WTC11 (cell line): ENCODE measurements around the gene RABGGTA. TPM values are rescaled to one million over a fixed set of nuclear protein-coding genes. Genes with fewer than 3 reads are reported as not detected.

Source experiments
- ATAC-seq: fragments of 200-7000 bp; cut with Tn5 transposase; 2 replicates; pipeline ENCODE4 v1.10.0; 2021; ENCODE audit warnings: mild to moderate bottlenecking, moderate library complexity
- CTCF ChIA-PET: fragments of 300-600 bp; sonication (Branson Sonifier 250); formaldehyde crosslinking; loops from one replicate; lab custom pipeline; 2021; ENCODE audit warnings: antibody characterized with exemption; lab: Charles Lee
- POLR2A ChIA-PET: fragments of 350-600 bp; sonication (Branson Sonifier 250); formaldehyde crosslinking; loops from one replicate; lab custom pipeline; 2021; ENCODE audit warnings: antibody characterized with exemption; lab: Charles Lee
- DNase-seq: peaks from one replicate; pipeline ENCODE4 v3.0.0; 2021; ENCODE audit warnings: low spot score
- H3K27ac Mint-ChIP-seq: 2 replicates; pipeline ENCODE4 v1.8.0; 2021; ENCODE audit warnings: mixed read lengths
- H3K27me3 Mint-ChIP-seq: 2 replicates; pipeline ENCODE4 v1.8.0; 2021; ENCODE audit warnings: low read depth, mild to moderate bottlenecking, moderate library complexity, mixed read lengths
- H3K36me3 Mint-ChIP-seq: 2 replicates; pipeline ENCODE4 v1.8.0; 2021; ENCODE audit warnings: mixed read lengths
- H3K4me1 Mint-ChIP-seq: 2 replicates; pipeline ENCODE4 v1.8.0; 2022; ENCODE audit warnings: mixed read lengths
- H3K4me3 Mint-ChIP-seq: 2 replicates; pipeline ENCODE4 v1.8.0; 2021; ENCODE audit warnings: mild to moderate bottlenecking, moderate library complexity, mixed read lengths
- H3K9me3 Mint-ChIP-seq: 2 replicates; pipeline ENCODE4 v1.8.0; 2021; ENCODE audit warnings: mixed read lengths
- ARID4B ChIP-seq: sonication (generic); formaldehyde crosslinking; IDR thresholded peaks from 2 replicates; pipeline ENCODE4 v1.8.0; 2023; ENCODE audit warnings: missing genetic modification reagents, mild to moderate bottlenecking, borderline replicate concordance
- ATF1 ChIP-seq: sonication (generic); formaldehyde crosslinking; IDR thresholded peaks from 2 replicates; pipeline ENCODE4 v1.8.1; 2023; ENCODE audit warnings: mild to moderate bottlenecking, moderate library complexity, missing genetic modification reagents
- ATF3 ChIP-seq: sonication (generic); formaldehyde crosslinking; conservative IDR thresholded peaks from 2 replicates; pipeline ENCODE4 v1.8.1; 2022; ENCODE audit warnings: mild to moderate bottlenecking, missing genetic modification reagents
- CREB1 ChIP-seq: sonication (generic); formaldehyde crosslinking; IDR thresholded peaks from 2 replicates; pipeline ENCODE4 v1.8.0; 2023; ENCODE audit warnings: mild to moderate bottlenecking, missing genetic modification reagents
- CREM ChIP-seq: sonication (generic); formaldehyde crosslinking; IDR thresholded peaks from 2 replicates; pipeline ENCODE4 v1.8.1; 2022; ENCODE audit warnings: mild to moderate bottlenecking, missing genetic modification reagents, moderate library complexity
- E2F5 ChIP-seq: sonication (generic); formaldehyde crosslinking; IDR thresholded peaks from 2 replicates; pipeline ENCODE4 v1.8.1; 2022; ENCODE audit warnings: mild to moderate bottlenecking, moderate library complexity, missing genetic modification reagents
- ETV6 ChIP-seq: sonication (generic); formaldehyde crosslinking; IDR thresholded peaks from 2 replicates; pipeline ENCODE4 v1.8.1; 2022; ENCODE audit warnings: mild to moderate bottlenecking, missing genetic modification reagents
- FOXK1 ChIP-seq: sonication (generic); formaldehyde crosslinking; IDR thresholded peaks from 2 replicates; pipeline ENCODE4 v1.8.0; 2022; ENCODE audit warnings: mild to moderate bottlenecking, moderate library complexity, missing genetic modification reagents
- FOXP4 ChIP-seq: sonication (generic); formaldehyde crosslinking; IDR thresholded peaks from 2 replicates; pipeline ENCODE4 v1.8.0; 2022; ENCODE audit warnings: mild to moderate bottlenecking, missing genetic modification reagents
- GABPB1 ChIP-seq: sonication (generic); formaldehyde crosslinking; IDR thresholded peaks from 2 replicates; pipeline ENCODE4 v1.8.1; 2023; ENCODE audit warnings: mild to moderate bottlenecking, missing genetic modification reagents
- MAX ChIP-seq: sonication (generic); formaldehyde crosslinking; IDR thresholded peaks from 2 replicates; pipeline ENCODE4 v1.8.0; 2022; ENCODE audit warnings: mild to moderate bottlenecking, missing genetic modification reagents
- MXD4 ChIP-seq: fragments of 250-450 bp; sonication (Bioruptor Pico); IDR thresholded peaks from 2 replicates; pipeline ENCODE4 v1.8.0; 2021; ENCODE audit warnings: mild to moderate bottlenecking, moderate library complexity, borderline replicate concordance
- NFATC4 ChIP-seq: fragments of 250-450 bp; sonication (Bioruptor Pico); IDR thresholded peaks from 2 replicates; pipeline ENCODE4 v1.9.0; 2021; ENCODE audit warnings: mild to moderate bottlenecking
- PRDM15 ChIP-seq: sonication (generic); formaldehyde crosslinking; IDR thresholded peaks from 2 replicates; pipeline ENCODE4 v1.8.0; 2022; ENCODE audit warnings: missing genetic modification reagents
- PRRX2 ChIP-seq: fragments of 250-450 bp; sonication (Bioruptor Pico); IDR thresholded peaks from 2 replicates; pipeline ENCODE4 v1.8.0; 2021; ENCODE audit warnings: mild to moderate bottlenecking
- SP1 ChIP-seq: sonication (generic); formaldehyde crosslinking; conservative IDR thresholded peaks from 2 replicates; pipeline ENCODE4 v1.8.1; 2022; ENCODE audit warnings: missing genetic modification reagents
- TEAD1 ChIP-seq: sonication (generic); formaldehyde crosslinking; IDR thresholded peaks from 2 replicates; pipeline ENCODE4 v1.8.0; 2022; ENCODE audit warnings: mild to moderate bottlenecking, missing genetic modification reagents
- USF1 ChIP-seq: sonication (generic); formaldehyde crosslinking; IDR thresholded peaks from 2 replicates; pipeline ENCODE4 v1.8.0; 2022; ENCODE audit warnings: mild to moderate bottlenecking, missing genetic modification reagents
- ZBTB21 ChIP-seq: sonication (generic); formaldehyde crosslinking; IDR thresholded peaks from 2 replicates; pipeline ENCODE4 v1.8.1; 2023; ENCODE audit warnings: mild to moderate bottlenecking, missing genetic modification reagents, borderline replicate concordance
- ZNF232 ChIP-seq: sonication (generic); formaldehyde crosslinking; IDR thresholded peaks from 2 replicates; pipeline ENCODE4 v1.8.0; 2022; ENCODE audit warnings: mild to moderate bottlenecking, missing genetic modification reagents
- total RNA-seq: library from RNA; stranded (reverse); gene quantifications from 3 replicates; pipeline ENCODE4 v1.2.3, GENCODE V29; 2021

RABGGTA gene
- total RNA-seq, 1 experiment from 2014 or later = 27.1 TPM

GRCh38 chr14:24300326-24300980 is 29.1 kb upstream of the RABGGTA start (continued):
- TF ChIP-seq MXD4 (CRISPR knock-in tag) = no peak
- TF ChIP-seq, all 79 proteins: peak for 0

- TF ChIP-seq PRRX2 (CRISPR knock-in tag) (no peak), ETV6 (CRISPR knock-in tag) (0 out of 2 replicates have a peak, but pooled peaks have one; percentile 9), ZBTB21 (CRISPR knock-in tag) (no peak), NFATC4 (CRISPR knock-in tag) (no peak), PRDM15 (CRISPR knock-in tag) (peak; percentile 41; the same call in 1 of the 2 replicates), ATF3 (no peak), E2F5 (peak; percentile 60), GABPB1 (CRISPR knock-in tag) (peak; percentile 76), ARID4B (peak; percentile 83; the same call in 1 of the 2 replicates), SP1 (peak; percentile 88), ZNF232 (0 out of 2 replicates have a peak, but pooled peaks have one; percentile 44), USF1 (peak; percentile 47; the same call in 1 of the 2 replicates), CREB1 (CRISPR knock-in tag) (peak; percentile 89), CREM (peak; percentile 99), TEAD1 (CRISPR knock-in tag) (peak; percentile 44; the same call in 1 of the 2 replicates), FOXK1 (CRISPR knock-in tag) (peak; percentile 83; the same call in 1 of the 2 replicates), ATF1 (peak; percentile 66; the same call in 1 of the 2 replicates), MXD4 (CRISPR knock-in tag) (no peak), MAX (CRISPR knock-in tag) (peak; percentile 71), FOXP4 (CRISPR knock-in tag) (peak; percentile 57; the same call in 1 of the 2 replicates)
- TF ChIP-seq, all 79 proteins: peak for 15
- Mint-ChIP-seq H3K4me3 (peak within 1 kb of the TSS; percentile 91), H3K36me3 (peaks cover 29% of the 10 kb centered on the region), H3K27ac (peak within 1 kb of the TSS; percentile 89), H3K4me1 (peaks cover 19% of the 10 kb centered on the region), H3K9me3 (no peaks in the 10 kb centered on the region), H3K27me3 (0 out of 2 replicates have a peak, but pooled peaks cover 3% of the 10 kb centered on the region)
- ChIA-PET CTCF (interaction anchor here (0.6 to 8.2 kb wide), 21 partner anchors 8 to 241 kb away, joined by 3 to 165 read pairs (median 8); partner anchors contain the start of genes CHMP4A, CIDEB, IRF9 and KHNYN), POLR2A (interaction anchor here (0.5 to 3.6 kb wide), 9 partner anchors 9 to 761 kb away, joined by 3 to 20 read pairs (median 4); partner anchors contain the start of genes CIDEB, LTB4R2, RABGGTA and TINF2)
- peak; percentile 94 for DNase-seq
- ATAC-seq = peak; percentile 83
Measured at GRCh38 chr14:24299255-24300191, 28.1 kb upstream of the RABGGTA start, which contains the start of the genes DHRS1 and NOP9. TSS of gene DHRS1 (minus strand) at chr14:24299780. CDS start at chr14:24299106, 674 bp downstream. TSS of gene NOP9 (plus strand) at chr14:24299850. CDS start at chr14:24299955, 105 bp downstream.
